ENCODE results near the gene NGFR. TPM values are rescaled to one million over a fixed set of nuclear protein-coding genes. Genes with fewer than 3 reads are reported as not detected.
A peak's percentile ranks its signal among the peaks of the same experiment; 100 is the strongest.

NGFR gene
- polyA plus RNA-seq, 1 donor from 2014 or later = not detected

DNA sequence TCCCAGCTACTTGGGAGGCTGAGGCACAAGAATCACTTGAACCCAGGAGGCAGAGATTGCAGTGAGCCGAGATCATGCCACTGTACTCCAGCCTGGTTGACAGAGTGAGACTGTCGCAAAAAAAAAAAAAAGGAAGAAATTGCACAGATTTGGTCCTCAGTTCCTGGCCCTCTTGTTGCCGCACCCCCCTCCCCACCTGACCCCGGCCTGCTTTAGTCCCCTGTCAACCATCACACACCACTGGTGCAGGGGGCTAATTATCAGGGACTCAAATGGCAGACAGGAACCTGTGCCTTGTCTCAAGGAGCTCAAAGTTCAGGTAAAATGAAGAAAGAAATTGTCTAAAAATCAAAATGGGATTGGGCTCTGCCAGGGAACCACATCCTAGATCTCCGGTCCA, 28.1 kb downstream of the NGFR start:
- H3K27me3 Mint-ChIP-seq = peaks cover 3% of the 10 kb centered on the region
- no peak overlapping the region for H3K27ac Mint-ChIP-seq
- H3K36me3 Mint-ChIP-seq = peaks cover 2% of the 10 kb centered on the region
- no peak overlapping the region for H3K4me3 Mint-ChIP-seq
- no peaks in the 10 kb centered on the region for H3K9me3 Mint-ChIP-seq
- H3K4me1 Mint-ChIP-seq = peaks cover 0 to 3% (median 0%) of the 10 kb centered on the region in 3 donors

DNA sequence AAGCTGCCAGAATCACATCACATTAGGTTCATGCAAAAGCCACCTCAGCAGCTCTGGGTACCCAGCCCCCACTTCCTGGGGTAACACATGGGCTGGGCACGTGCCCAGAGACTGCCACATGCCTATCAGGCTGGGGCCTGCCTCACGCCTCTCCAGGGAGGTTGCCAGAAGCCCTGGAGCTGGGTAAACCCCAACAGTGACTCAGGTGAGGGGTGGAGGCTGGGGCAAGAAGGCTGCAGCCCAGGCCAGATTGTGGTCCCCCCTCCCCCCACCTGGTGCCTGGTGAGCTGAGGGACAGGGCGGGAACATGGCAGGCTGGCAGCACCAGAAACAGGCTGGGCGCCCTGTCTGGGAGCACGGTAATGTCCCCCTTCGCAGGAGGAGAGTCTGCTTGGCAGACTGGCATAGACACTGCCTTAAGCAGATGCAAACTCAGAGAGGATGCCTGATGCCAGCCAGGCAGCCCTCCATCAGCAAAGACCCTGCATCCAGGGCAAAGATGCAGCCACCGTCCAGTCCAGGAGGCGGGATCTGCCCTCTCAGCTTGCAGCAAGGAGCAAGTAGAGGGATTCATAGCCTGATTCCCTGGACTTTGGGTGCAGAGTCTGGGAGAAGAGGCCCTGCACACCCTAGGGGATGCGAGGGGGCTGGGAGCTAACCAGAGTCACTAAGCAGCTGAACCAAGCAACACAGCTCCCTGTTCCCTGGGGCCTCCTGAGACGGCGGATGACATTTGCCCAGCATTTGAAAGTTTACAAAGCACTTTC, 28.8 kb downstream of the NGFR start:
- no peaks in the 10 kb centered on the region for H3K9me3 Mint-ChIP-seq
- H3K36me3 Mint-ChIP-seq = peaks cover 2% of the 10 kb centered on the region
- no peak overlapping the region for H3K27ac Mint-ChIP-seq
- no peak overlapping the region for H3K4me3 Mint-ChIP-seq
- peaks cover 0 to 3% (median 0%) of the 10 kb centered on the region in 3 donors for H3K4me1 Mint-ChIP-seq
- H3K27me3 Mint-ChIP-seq = peaks cover 6% of the 10 kb centered on the region

DNA sequence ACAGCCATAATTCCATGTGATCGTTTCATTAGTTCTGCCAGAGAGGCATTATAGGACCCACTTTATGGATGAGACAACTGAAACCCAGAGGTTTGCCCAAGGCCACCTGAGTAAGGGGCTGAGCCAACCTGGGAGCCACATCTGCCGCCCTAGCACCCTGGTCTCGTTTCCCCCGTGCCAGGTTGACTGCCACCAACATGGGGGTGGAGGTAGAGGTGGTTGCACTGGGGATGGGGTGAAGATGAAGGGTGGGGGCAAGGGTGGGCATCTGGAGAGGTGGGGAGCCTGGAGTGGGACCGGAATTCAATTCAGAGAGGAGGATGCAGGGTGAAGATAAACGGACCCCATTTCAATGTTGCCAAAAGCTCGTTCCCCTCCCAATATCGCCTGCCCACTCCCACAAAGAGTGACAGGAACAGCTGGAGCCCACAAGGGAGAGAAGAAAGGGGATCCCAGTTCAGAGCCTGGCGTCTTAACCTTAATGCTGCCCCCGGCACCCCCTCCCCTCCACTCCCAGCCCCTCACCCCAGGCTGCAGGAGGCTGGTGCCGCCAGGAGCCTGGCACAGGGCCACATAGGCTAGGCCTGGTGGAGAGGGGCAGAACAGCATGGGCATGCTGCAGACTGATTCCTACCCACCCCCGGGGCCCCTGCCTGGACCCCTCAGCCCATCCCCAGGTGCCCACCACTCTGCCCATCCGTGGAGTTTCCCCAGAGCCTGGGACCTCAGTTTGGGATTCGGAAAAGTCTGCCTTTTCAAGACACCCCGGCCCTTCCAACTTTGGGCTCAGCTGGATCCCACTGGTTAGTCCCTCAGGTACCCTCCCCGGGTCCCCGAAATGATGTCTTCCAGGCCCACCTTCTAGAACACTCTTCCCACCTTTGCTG, 29.6 kb downstream of the NGFR start:
- H3K4me1 Mint-ChIP-seq = peaks cover 0 to 3% (median 0%) of the 10 kb centered on the region in 3 donors
- peaks cover 2% of the 10 kb centered on the region for H3K36me3 Mint-ChIP-seq
- H3K27me3 Mint-ChIP-seq = peaks cover 11% of the 10 kb centered on the region
- no peaks in the 10 kb centered on the region for H3K9me3 Mint-ChIP-seq
- no peak overlapping the region for H3K27ac Mint-ChIP-seq
- H3K4me3 Mint-ChIP-seq = peak overlapping the region in 1 of 4 donors; percentile 72

DNA sequence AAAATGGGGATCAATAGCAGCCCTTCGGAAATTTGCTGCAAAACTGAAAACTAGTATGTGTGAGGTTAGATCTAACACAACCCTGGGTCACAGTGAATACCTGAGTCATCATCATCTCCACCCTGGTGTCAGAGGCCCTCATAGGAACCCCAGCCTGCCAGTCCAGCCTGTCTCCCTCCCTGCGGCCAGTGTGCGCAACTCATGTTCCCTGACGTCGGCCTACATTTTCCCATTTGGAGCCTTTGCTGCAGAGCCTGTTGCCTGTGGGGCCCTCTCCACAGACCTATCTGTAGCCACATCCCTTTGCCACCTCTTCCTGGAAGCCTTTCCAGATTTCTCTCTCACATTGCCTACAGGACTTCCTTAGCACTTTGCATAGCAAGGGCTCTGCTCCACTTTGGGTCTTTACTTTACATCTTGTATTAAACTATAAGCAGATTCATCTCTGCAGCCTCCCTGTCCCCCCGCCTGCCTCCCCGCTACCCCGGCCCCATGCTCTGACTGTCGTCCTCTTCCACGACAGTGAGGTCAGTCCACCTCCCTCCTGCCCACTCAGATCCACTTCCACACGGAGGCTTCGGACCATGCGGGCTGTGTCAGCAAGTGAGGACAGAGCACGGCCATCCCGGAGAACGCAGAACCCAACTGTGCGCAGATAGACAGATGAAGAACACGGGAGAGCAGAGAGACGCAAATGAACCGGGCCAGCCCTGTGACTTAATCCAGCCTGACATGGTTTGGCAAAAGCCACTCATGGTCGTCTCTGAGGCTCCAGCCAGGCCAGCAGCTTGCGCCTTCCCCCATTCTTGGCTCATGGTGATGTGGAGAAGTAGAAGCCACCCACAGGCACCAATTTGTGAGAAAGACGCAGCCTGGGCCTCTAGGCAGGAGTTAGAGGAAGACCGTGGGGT, 31.0 kb downstream of the NGFR start:
- Mint-ChIP-seq H3K27ac (no peak overlapping the region), H3K36me3 (no peaks in the 10 kb centered on the region), H3K4me1 (peaks cover 0 to 1% (median 0%) of the 10 kb centered on the region in 3 donors), H3K27me3 (peaks cover 15% of the 10 kb centered on the region), H3K4me3 (no peak overlapping the region), H3K9me3 (no peaks in the 10 kb centered on the region)

DNA sequence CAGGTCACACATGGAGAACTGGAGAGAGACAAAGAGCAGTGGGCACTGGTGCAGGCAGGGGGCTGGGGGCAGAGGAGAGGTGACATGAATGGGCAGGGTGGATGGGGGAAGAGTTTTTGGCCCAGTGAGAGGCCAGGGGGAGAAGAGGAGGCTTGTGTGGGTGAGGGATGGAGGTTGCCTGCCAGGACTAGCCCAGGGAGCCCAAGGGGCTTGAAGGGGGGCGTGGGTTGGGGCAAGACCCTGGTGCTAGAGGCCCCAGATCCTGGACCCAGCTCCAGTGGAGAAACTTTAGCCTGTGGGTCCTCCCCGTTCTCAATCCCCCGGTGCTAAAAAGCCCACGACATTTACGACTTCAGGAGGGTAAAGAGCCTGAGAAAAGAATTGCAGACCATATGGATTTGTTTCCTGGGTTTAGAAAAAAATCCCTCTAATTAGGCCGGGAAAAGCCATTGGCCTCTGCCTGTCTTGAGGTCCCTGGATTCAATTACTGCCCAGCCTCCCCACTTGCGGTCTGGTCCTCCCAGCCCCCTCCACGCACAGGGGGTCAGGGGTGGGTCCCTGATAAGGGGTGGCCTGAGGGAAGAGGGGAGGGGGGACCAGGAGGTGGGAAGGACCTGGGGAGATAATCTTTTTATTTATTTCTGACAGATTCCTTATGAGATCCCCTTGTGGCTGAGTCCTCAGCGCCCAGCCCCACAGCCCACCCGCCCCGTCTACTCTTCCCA, 33.0 kb downstream of the NGFR start:
- Mint-ChIP-seq H3K27ac (no peak overlapping the region), H3K27me3 (peaks cover 22% of the 10 kb centered on the region), H3K36me3 (no peaks in the 10 kb centered on the region), H3K4me1 (no peaks in the 10 kb centered on the region), H3K9me3 (peaks cover 0 to 2% (median 0%) of the 10 kb centered on the region in 3 donors), H3K4me3 (no peak overlapping the region)

DNA sequence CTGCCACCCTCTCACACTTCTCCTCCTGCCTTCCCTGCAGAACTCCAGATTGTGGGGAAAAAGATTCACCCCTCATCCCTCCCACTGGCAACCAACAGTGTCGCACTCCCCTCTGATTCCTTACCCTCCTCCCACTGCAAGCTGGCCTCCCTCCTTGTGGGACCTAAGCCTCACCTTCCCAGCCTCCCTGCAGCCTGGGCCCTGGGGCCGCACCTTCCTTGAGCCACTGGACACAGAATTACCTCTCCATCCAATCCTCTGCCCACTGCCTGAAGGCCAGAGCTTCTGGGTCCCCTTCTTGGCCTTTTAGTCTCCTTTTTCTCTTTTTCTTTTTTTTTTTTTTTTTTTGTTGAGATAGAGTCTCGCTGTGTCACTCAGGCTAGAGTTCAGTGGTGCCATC, 33.9 kb downstream of the NGFR start:
- Mint-ChIP-seq H3K36me3 (no peaks in the 10 kb centered on the region), H3K9me3 (peaks cover 0 to 2% (median 0%) of the 10 kb centered on the region in 3 donors), H3K4me3 (no peak overlapping the region), H3K27me3 (peaks cover 25% of the 10 kb centered on the region), H3K27ac (no peak overlapping the region), H3K4me1 (no peaks in the 10 kb centered on the region)

DNA sequence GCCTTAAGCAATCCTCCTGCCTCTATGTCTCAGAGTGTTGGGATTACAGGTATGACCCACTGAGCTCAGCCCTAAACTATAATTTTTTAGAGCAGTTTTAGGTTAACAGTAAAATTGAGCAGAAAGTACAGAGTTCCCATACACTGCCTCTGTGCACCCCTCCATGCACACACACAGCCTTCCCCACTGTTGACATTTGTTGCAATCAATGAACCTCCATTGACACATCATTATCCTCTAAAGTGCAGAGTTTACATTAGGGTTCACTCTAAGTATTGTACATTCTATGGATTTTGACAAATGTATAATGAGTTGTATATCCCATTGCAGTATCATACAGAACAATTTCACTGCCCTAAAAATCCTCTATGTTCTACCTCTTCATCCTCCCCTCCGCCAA, 35.0 kb downstream of the NGFR start:
- Mint-ChIP-seq H3K27ac (no peak overlapping the region), H3K4me3 (no peak overlapping the region), H3K4me1 (no peaks in the 10 kb centered on the region), H3K9me3 (peaks cover 0 to 2% (median 0%) of the 10 kb centered on the region in 3 donors), H3K27me3 (peaks cover 29% of the 10 kb centered on the region), H3K36me3 (no peaks in the 10 kb centered on the region)

DNA sequence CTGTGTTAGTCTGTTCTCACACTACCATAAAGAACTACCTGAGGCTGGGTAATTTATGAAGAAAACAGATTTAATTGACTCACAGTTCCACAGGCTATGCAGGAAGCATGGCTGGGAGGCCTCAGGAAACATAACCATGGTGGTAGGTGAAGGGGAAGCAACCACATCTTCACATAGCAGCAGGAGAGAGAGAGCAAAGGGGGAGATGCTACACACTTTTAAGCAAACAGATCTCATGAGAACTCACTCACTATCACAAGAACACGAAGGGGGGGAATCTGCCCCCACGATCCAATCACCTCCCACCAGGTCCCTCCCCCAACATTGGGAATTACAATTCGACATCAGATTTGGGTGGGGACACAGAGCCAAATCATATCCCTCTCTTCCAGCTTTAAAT, 48.8 kb downstream of the NGFR start:
- Mint-ChIP-seq H3K9me3 (peaks cover 4 to 24% (median 10%) of the 10 kb centered on the region in 3 donors), H3K4me1 (no peaks in the 10 kb centered on the region), H3K4me3 (no peak overlapping the region), H3K27me3 (peaks cover 7% of the 10 kb centered on the region), H3K27ac (no peak overlapping the region), H3K36me3 (peaks cover 2% of the 10 kb centered on the region)

DNA sequence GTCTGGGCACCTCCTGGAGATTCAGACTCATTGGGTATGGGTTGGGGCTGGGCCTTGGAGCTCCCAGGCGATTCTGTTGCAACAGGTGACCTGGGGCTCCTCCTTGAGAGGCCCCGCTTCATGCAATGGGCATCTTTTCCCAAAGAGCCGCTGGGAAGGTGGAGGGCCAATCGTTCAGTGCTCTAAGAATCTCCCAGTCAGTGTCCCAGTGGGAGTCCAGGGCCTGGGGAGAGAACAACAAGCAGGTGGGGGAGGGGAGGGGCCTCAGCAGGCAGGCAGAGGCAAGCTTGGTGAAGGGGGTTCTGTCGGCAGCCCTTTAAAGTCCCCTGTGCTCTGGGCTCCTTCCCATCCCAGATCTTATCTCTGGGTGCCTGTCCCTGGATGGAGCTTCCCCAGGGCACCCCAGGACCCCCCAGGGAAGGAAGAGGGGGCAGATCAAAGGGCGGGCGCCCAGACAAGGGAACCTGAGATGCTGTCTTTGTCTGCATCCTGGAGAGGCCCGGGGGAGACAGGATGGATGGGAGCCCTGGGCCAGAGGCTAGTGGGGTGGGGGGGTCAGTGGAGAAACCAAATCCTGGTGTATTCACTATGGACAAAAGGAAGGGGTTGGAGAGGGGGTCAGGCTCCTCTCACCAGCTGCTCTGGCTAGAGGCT, 50.0 kb downstream of the NGFR start:
- peaks cover 2% of the 10 kb centered on the region for H3K36me3 Mint-ChIP-seq
- no peaks in the 10 kb centered on the region for H3K4me1 Mint-ChIP-seq
- no peak overlapping the region for H3K27ac Mint-ChIP-seq
- no peak overlapping the region for H3K4me3 Mint-ChIP-seq
- peaks cover 4 to 24% (median 10%) of the 10 kb centered on the region in 3 donors for H3K9me3 Mint-ChIP-seq
- peaks cover 7% of the 10 kb centered on the region for H3K27me3 Mint-ChIP-seq

DNA sequence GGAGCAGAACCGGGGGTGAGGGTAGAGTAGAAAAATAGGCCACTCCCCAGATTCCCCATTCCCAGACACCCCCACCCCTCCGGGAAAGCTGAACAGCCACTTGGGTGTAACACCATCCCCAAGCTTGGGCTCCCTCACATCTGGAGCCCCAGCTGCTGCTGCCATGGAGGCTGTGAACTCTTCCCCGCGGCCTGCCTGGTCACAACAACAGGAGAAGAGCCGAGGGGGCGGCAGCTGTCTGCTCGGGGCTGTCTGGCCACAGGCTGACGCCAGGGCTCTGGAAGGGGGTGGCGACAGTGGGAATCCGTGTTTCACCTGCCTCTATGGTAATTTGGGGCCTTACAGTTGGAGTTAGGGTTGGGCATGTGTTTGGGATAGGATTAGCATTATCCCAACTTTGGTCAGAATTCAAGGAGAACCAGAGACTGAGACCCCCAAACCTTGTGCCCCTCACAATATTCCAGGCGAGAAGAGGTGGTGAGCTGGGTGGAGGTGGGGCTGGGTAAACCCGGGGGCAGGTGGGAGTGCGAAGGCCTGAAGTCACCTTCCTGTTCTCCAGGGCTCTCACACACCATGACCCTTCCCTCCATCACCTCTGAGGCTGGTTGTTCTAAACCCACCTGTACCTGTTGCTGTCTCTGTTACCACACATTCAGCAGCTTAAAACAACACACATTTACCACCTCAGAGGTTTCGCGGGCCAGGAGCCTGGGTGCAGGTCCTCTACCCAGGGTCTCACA, 50.9 kb downstream of the NGFR start:
- H3K4me1 Mint-ChIP-seq = no peaks in the 10 kb centered on the region
- H3K4me3 Mint-ChIP-seq = no peak overlapping the region
- peaks cover 2% of the 10 kb centered on the region for H3K36me3 Mint-ChIP-seq
- H3K27ac Mint-ChIP-seq = no peak overlapping the region
- peaks cover 7% of the 10 kb centered on the region for H3K27me3 Mint-ChIP-seq
- H3K9me3 Mint-ChIP-seq = peaks cover 4 to 23% (median 9%) of the 10 kb centered on the region in 3 donors

DNA sequence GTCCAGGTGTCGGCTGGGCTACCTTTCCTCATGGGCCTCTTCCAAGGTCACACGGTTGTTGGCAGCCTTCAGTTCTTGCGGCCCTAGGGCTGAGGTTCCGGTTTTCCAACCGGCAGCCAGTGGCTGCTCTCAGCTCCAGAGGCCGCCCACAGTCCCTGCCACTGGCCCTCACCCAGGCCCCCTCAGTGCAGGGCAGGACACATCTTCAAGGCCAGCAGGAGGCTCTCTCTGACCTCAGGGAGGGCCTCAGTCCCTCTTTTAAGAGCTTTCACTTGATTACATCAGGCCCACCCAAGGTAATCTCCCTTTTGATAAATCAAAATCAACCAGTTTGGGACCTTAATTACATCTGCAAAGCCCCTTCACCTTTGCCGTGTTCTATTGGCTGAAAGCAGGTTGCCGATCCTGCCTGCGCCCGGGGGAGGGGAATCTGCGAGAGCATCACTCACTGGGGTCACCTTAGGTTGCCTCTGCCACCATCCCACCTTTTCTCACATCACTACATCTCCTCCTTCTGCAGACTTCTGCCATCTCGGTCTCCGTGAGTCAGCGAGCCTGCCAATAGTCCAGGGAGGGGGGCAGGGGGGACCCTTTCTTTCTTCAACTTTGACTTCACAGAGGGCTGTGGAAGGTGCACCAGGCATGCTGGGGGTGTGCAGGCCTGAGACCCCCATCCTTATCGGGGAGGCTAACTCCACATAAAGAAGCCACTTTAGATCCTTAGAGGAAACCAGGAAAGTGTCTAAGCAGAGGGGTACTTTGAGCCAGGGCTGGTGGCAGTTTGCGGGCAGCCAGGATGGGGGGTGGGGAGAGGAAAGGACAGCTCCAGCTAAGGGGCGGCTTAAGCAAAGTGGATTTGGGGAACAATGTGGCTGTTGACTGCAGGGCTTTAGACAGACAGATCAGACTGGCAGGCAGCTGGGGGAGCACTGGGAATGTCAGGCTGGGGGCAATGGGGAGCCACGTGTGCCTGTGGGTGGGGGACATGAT, 51.7 kb downstream of the NGFR start:
- H3K27me3 Mint-ChIP-seq = peaks cover 7% of the 10 kb centered on the region
- no peaks in the 10 kb centered on the region for H3K4me1 Mint-ChIP-seq
- peak overlapping the region in 1 of 3 donors; percentile 15 for H3K27ac Mint-ChIP-seq
- peaks cover 0 to 17% (median 4%) of the 10 kb centered on the region in 3 donors for H3K9me3 Mint-ChIP-seq
- no peak overlapping the region for H3K4me3 Mint-ChIP-seq
- H3K36me3 Mint-ChIP-seq = peaks cover 2% of the 10 kb centered on the region

DNA sequence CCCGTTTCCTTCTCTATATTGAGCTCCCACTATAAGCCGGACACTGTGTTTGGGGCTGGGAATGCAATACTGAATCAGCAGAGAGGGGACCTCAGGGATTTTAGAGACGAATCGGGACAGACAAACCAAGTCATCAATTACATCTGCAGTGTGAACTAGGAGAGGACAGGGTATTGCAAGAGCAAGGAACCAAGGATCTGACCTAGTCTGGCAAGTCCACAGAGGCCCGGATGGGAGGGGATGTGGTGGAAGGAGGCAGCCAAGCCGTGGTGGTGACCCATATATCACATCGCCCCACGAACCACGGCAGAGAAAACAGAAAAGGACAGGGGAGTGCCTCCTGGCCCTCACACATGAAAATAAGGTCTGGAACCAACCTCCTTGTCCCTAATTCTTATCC, 52.5 kb downstream of the NGFR start:
- H3K27ac Mint-ChIP-seq = peak overlapping the region in 1 of 3 donors; percentile 15
- H3K4me1 Mint-ChIP-seq = no peaks in the 10 kb centered on the region
- H3K36me3 Mint-ChIP-seq = peaks cover 2% of the 10 kb centered on the region
- peaks cover 7% of the 10 kb centered on the region for H3K27me3 Mint-ChIP-seq
- H3K4me3 Mint-ChIP-seq = peak overlapping the region in 1 of 4 donors; percentile 4
- peaks cover 0 to 11% (median 2%) of the 10 kb centered on the region in 3 donors for H3K9me3 Mint-ChIP-seq

Measured in IgD-negative memory B cell (primary cell).